Stimulated activated CD4-positive, alpha-beta T cell treated with anti-CD3 and anti-CD28 coated beads, Interleukin-1b, Interleukin-23, amount 100 ng/mL, for 24 hours (primary cell): ENCODE results near the gene MKLN1.

ENCODE experiments used
- DNase-seq, 4 experiments: peaks; one replicate each; pipeline ENCODE4 v3.0.0-alpha.2; 2020; ENCODE audit warnings: low read depth in 4 of 4, low spot score in 1 of 4

The MKLN1 gene

GRCh38 chr7:131540491-131541162 lies 213.0 kb downstream of the MKLN1 start:
- no peak for DNase-seq

DNA sequence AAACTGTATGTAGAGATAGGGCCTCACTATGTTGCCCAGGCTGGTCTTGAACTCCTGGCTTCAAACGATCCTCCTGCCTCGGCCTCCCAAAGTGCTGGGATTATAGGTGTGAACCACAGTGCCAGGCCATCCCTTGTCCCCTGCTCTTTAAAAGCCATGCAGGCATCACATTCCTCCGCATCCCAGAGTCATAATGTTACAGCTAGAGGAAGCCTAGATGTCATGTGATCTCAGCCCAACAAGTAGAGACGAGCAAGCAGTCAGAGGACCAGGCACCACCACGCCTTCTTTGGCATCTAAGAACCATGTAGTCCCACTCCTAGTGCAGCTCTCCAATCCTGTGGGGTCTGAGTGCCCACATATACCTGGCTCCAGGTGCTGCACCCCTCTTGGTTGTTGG lies 215.6 kb downstream of the MKLN1 start:
- no peak for DNase-seq

DNA sequence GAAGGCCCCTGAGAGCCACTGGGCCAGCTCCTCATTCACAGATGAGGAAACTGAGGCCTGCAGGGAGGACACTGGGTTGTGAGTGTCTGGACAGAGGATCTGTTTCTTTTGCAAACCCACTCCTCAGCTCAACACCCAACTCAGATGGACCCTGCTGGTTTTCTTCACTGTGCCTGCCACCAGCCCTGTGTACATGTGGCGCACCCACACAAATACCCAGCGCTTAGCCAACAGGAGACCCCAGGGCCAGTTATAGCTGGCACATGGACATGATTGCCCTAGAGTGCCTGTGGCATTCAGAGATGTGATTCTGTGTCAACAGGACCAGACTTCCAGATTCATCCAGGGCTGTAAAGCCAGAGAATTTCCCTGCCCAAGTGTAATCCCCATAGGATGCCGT lies 216.3 kb downstream of the MKLN1 start:
- DNase-seq: no peak

GRCh38 chr7:131544449-131545301 lies 217.0 kb downstream of the MKLN1 start:
- no peak for DNase-seq

- no peak for DNase-seq
These were observed 218.4 kb downstream of the MKLN1 start for GRCh38 chr7:131546126-131546525.
